ENCODE results near the gene CHCHD6. TPM values are rescaled to one million over a fixed set of nuclear protein-coding genes. Genes with fewer than 3 reads are reported as not detected.

The CHCHD6 gene
- total and polyA plus RNA-seq, 2 experiments from 2014 or later, result 15.8 to 21.4 TPM

DNA sequence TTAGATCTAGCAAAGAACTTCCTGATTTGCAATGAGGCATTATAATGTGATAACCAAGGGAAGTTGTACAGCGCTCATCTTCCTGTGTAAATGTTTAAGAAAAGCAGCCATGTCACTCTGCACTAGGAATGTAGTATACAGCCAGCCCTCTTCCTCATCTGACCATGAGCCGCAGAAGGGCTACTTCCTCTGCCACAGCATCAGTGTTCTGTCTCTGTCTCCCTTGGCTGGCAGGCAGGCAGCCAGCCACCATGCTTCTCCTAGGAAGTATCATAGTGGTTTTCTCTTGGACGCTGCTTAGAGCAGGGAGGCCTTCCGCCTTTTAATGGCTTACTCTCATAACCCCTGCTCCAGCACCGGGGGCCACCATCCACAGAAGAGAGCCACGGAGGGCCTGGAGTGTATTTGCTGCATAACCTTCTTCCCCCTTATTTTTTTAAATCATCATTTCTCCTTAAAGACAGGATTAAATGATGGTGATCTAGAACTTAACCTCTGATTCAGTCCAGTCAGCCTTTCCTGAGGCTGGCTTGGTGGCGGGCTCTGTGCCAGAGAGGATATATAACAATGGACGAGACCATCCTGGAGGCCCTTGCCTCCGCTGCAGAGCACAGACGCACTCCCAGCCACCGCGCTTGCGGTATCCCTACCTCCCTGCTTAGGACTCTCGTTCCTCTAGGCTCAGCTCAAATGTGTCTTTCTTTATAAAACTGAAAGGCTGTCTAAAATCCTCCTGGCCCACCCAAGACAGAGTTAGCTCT lies 221.6 kb downstream of the CHCHD6 start:
- no peak overlapping the region for H3K27ac ChIP-seq
- peak overlapping the region; percentile 22 for H3K4me2 ChIP-seq (ENCODE audit: unreplicated experiment)
- no peaks in the 10 kb centered on the region for H3K9me2 ChIP-seq (ENCODE audit: insufficient read depth)
- no peaks in the 10 kb centered on the region for H3K36me3 ChIP-seq (ENCODE audit: low read depth)
- no peaks in the 10 kb centered on the region for H4K20me1 ChIP-seq (ENCODE audit: insufficient read depth)
- 82 to 84% methylated on average over 14 of the region's 14 CpGs for WGBS, 2 experiments (ENCODE audit: low coverage in 1 of 2, low lambda C conversion rate in 2 of 2, missing lambda C conversion rate in 2 of 2)
- H2AFZ ChIP-seq, result no peak overlapping the region; the same call in 1 of the 2 replicates
- H3F3A ChIP-seq (ENCODE audit: insufficient read depth), result peaks cover 27% of the 10 kb centered on the region
- no peaks in the 10 kb centered on the region for H3K79me2 ChIP-seq (ENCODE audit: insufficient read depth)
- H3K9me3 ChIP-seq (ENCODE audit: low read depth), result no peaks in the 10 kb centered on the region
- H3K9ac ChIP-seq, result no peak overlapping the region
- TF ChIP-seq EZH2phosphoT487 (IDR thresholded peaks at IDR 0.05; ENCODE audit: insufficient read depth, low read depth) (no peak), EZH2 (IDR thresholded peaks at IDR 0.05; ENCODE audit: insufficient read depth, poor library complexity, severe bottlenecking) (no peak)
- H3K27me3 ChIP-seq (replicated peaks; ENCODE audit: insufficient read depth), result no peaks in the 10 kb centered on the region
- in situ Hi-C loops (cut with MboI), result no loop called here
- no peak overlapping the region for H3K4me3 ChIP-seq
- peaks cover 33% of the 10 kb centered on the region for H3K4me1 ChIP-seq (ENCODE audit: insufficient read depth)
- DNase-seq, result peak; percentile 43

DNA sequence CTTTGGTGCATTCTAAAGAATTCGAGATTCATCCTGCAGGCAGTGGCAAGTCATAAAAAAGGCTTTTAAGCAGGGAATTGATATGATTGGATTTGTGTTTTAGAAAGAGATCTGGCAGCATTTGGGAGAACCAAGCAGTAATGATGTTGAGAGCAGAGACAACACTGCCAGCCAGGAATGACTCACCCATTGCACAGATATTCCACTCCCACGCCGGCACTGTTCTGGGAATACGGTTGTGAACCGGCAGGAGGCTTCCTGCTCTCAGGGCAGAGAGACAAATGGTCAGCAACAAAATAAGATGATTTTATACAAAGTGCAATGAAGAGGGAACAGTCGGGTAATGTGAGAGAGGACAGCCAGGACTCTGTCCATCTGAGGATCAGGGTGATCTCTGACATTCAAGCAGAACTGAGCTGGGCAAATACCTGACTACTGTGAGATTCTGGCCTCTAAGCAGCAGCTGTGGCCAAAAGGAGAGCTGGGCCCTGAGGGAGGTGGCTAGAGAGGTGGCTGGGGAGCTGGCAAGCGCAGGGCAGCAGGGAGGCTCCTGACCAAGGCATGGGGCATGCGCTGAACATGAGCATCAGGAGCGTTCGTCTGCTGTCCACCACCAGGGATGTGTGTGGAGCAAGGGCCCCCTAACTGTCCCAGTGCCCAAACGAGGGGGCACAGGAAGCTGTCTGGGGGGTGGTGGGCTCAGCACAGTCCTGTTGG lies 222.8 kb downstream of the CHCHD6 start:
- 46% methylated on average over 11 of the region's 11 CpGs for WGBS, 2 experiments (ENCODE audit: low coverage in 1 of 2, low lambda C conversion rate in 2 of 2, missing lambda C conversion rate in 2 of 2)

DNA sequence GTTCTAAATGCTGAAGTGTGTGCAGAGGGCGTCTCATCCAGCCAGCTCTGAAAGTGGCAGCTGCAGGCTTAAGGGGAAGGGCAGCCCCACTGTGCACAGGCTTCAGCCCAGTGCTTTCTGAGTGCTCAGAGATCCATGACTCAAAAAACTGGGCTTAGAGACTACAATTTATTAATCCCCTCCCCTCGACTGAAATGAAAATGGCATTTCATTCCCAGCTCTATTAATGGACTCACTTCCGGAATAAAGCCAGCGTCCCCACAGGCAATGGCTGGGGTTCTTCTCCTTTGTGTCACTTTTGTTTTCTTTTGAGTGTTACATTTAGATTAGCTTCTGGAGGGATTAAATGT lies 223.3 kb downstream of the CHCHD6 start:
- H3K27ac ChIP-seq, result peak overlapping the region; percentile 70

More for the DNA sequence above, 222.8 kb downstream of the CHCHD6 start:
- peak; percentile 98 for DNase-seq
- peak overlapping the region; percentile 47 for H3K4me2 ChIP-seq (ENCODE audit: unreplicated experiment)
- peak overlapping the region; percentile 70 for H3K27ac ChIP-seq
- no peaks in the 10 kb centered on the region for H3K36me3 ChIP-seq (ENCODE audit: low read depth)
- no peak for TF ChIP-seq EZH2 (IDR thresholded peaks at IDR 0.05; ENCODE audit: insufficient read depth, poor library complexity, severe bottlenecking)
- no peak for TF ChIP-seq EZH2phosphoT487 (IDR thresholded peaks at IDR 0.05; ENCODE audit: insufficient read depth, low read depth)
- H3K27me3 ChIP-seq (replicated peaks; ENCODE audit: insufficient read depth), result no peaks in the 10 kb centered on the region
- in situ Hi-C loops (cut with MboI), result no loop called here
- no peak overlapping the region for H3K4me3 ChIP-seq
- H3K9ac ChIP-seq, result peak overlapping the region; percentile 55
- no peaks in the 10 kb centered on the region for H4K20me1 ChIP-seq (ENCODE audit: insufficient read depth)
- no peaks in the 10 kb centered on the region for H3K9me2 ChIP-seq (ENCODE audit: insufficient read depth)
- no peaks in the 10 kb centered on the region for H3K79me2 ChIP-seq (ENCODE audit: insufficient read depth)
- H3F3A ChIP-seq (ENCODE audit: insufficient read depth), result peaks cover 27% of the 10 kb centered on the region
- H3K9me3 ChIP-seq (ENCODE audit: low read depth), result no peaks in the 10 kb centered on the region
- H2AFZ ChIP-seq, result peak overlapping the region; percentile 66
- H3K4me1 ChIP-seq (ENCODE audit: insufficient read depth), result peaks cover 33% of the 10 kb centered on the region

DNA sequence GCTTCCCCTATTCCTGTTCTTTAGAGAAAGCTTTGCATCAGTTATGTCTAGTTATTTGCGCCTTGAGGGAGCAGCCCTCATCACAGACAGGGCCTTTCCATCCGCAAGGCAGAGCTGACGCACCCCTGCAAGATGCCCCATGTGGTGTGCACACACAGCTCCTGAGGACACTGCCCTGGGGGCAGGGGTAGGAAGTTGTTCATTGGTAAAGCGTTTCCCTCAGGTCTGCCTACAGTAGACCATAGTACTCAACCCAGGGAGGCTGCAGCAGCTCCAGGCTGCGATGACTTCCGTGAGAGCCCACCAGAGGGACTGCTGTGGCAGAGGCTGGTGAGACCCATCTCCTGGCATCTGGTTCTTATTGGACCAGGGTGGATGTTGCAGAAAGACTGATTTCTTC lies 223.8 kb downstream of the CHCHD6 start:
- Histone ChIP-seq H2AFZ (no peak overlapping the region), H3K9ac (no peak overlapping the region), H3K27ac (no peak overlapping the region), H3K4me3 (no peak overlapping the region), H3K9me2 (ENCODE audit: insufficient read depth) (no peaks in the 10 kb centered on the region), H3K27me3 (replicated peaks; ENCODE audit: insufficient read depth) (no peaks in the 10 kb centered on the region), H3K36me3 (ENCODE audit: low read depth) (no peaks in the 10 kb centered on the region), H3F3A (ENCODE audit: insufficient read depth) (peaks cover 27% of the 10 kb centered on the region), H3K4me1 (ENCODE audit: insufficient read depth) (peaks cover 33% of the 10 kb centered on the region), H3K79me2 (ENCODE audit: insufficient read depth) (no peaks in the 10 kb centered on the region), H3K4me2 (ENCODE audit: unreplicated experiment) (no peak overlapping the region), H4K20me1 (ENCODE audit: insufficient read depth) (no peaks in the 10 kb centered on the region), H3K9me3 (ENCODE audit: low read depth) (no peaks in the 10 kb centered on the region)
- no peak for DNase-seq
- 92 to 95% methylated on average over 6 of the region's 6 CpGs for WGBS, 2 experiments (ENCODE audit: low coverage in 1 of 2, low lambda C conversion rate in 2 of 2, missing lambda C conversion rate in 2 of 2)
- TF ChIP-seq EZH2phosphoT487 (IDR thresholded peaks at IDR 0.05; ENCODE audit: insufficient read depth, low read depth), result no peak
- TF ChIP-seq EZH2 (IDR thresholded peaks at IDR 0.05; ENCODE audit: insufficient read depth, poor library complexity, severe bottlenecking), result no peak
- in situ Hi-C loops (cut with MboI), result no loop called here

More for the DNA sequence above, 223.3 kb downstream of the CHCHD6 start:
- DNase-seq, result peak; percentile 33
- Histone ChIP-seq H3K9me2 (ENCODE audit: insufficient read depth) (no peaks in the 10 kb centered on the region), H2AFZ (no peak overlapping the region), H3K9me3 (ENCODE audit: low read depth) (no peaks in the 10 kb centered on the region), H3F3A (ENCODE audit: insufficient read depth) (peaks cover 27% of the 10 kb centered on the region), H3K79me2 (ENCODE audit: insufficient read depth) (no peaks in the 10 kb centered on the region), H3K9ac (peak overlapping the region; percentile 55), H3K4me3 (no peak overlapping the region), H3K27me3 (replicated peaks; ENCODE audit: insufficient read depth) (no peaks in the 10 kb centered on the region), H4K20me1 (ENCODE audit: insufficient read depth) (no peaks in the 10 kb centered on the region), H3K36me3 (ENCODE audit: low read depth) (no peaks in the 10 kb centered on the region), H3K4me1 (ENCODE audit: insufficient read depth) (peaks cover 33% of the 10 kb centered on the region), H3K4me2 (ENCODE audit: unreplicated experiment) (peak overlapping the region; percentile 47)
- WGBS, 2 experiments (ENCODE audit: low coverage in 1 of 2, low lambda C conversion rate in 2 of 2, missing lambda C conversion rate in 2 of 2), result 60 to 69% methylated on average over 4 of the region's 4 CpGs
- in situ Hi-C loops (cut with MboI), result no loop called here
- TF ChIP-seq EZH2phosphoT487 (IDR thresholded peaks at IDR 0.05; ENCODE audit: insufficient read depth, low read depth), result no peak
- TF ChIP-seq EZH2 (IDR thresholded peaks at IDR 0.05; ENCODE audit: insufficient read depth, poor library complexity, severe bottlenecking), result no peak
